ENCODE results near the gene SUSD6. TPM values are rescaled to one million over a fixed set of nuclear protein-coding genes. Genes with fewer than 3 reads are reported as not detected.

The SUSD6 gene
- total RNA-seq, 4 donors from 2014 or later = 33.8 to 125 (median 113) TPM

DNA sequence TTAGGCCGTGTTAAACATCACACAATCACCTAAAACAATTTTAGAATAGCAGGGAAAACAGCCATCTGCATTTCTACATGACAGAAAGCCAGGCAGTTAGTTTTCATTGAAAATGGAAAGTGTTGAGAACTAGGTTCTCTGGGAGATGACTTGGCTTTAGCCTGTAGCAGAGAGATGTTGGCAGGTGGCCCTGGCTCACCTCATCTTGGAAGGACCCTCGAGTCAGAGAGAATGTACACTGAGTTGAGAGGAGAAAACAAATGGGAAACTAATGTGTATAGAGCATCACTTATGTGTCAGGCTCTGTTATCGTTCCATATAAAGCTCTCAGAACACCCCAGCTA, 51.9 kb downstream of the SUSD6 start:
- Histone ChIP-seq H3K9me3 (no peaks in the 10 kb centered on the region), H3K27me3 (no peaks in the 10 kb centered on the region), H3K4me3 (no peak overlapping the region), H3K27ac (peak overlapping the region in 3 of 4 donors; percentile 32 to 49 (median 36)), H3K4me1 (peaks cover 0 to 44% (median 21%) of the 10 kb centered on the region in 4 donors), H3K36me3 (peaks cover 0 to 13% (median 0%) of the 10 kb centered on the region in 3 donors)
- no peak for DNase-seq
- TF ChIP-seq, protein P1, sequence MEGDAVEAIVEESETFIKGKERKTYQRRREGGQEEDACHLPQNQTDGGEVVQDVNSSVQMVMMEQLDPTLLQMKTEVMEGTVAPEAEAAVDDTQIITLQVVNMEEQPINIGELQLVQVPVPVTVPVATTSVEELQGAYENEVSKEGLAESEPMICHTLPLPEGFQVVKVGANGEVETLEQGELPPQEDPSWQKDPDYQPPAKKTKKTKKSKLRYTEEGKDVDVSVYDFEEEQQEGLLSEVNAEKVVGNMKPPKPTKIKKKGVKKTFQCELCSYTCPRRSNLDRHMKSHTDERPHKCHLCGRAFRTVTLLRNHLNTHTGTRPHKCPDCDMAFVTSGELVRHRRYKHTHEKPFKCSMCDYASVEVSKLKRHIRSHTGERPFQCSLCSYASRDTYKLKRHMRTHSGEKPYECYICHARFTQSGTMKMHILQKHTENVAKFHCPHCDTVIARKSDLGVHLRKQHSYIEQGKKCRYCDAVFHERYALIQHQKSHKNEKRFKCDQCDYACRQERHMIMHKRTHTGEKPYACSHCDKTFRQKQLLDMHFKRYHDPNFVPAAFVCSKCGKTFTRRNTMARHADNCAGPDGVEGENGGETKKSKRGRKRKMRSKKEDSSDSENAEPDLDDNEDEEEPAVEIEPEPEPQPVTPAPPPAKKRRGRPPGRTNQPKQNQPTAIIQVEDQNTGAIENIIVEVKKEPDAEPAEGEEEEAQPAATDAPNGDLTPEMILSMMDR (IDR thresholded peaks at IDR 0.05) = no peak
- no peak for TF ChIP-seq POLR2A (IDR thresholded peaks at IDR 0.05)

DNA sequence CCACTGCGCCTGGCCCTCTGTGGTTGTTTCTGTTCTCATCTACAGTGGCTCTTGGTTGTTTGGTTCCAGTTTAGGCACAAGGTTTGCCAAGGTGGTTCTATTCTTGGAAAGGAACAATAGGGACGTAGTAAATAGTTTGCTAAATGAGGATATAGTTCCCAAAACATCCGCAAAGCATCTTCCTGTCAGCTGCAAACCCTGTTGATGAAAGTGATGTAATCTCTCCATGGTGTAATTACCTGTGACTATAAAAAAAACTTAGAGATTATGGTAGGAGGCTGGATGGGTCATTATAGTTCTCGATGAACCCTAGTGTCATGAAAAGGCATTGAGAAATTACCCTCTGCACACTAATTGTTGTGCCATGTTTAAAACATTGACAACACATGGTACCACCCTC, 52.9 kb downstream of the SUSD6 start:
- H3K27me3 ChIP-seq = no peaks in the 10 kb centered on the region
- no peak for TF ChIP-seq POLR2A (IDR thresholded peaks at IDR 0.05)
- TF ChIP-seq, protein P1 (IDR thresholded peaks at IDR 0.05) = peak in 1 of 6 experiments; percentile 13
- no peak for DNase-seq
- no peak overlapping the region for H3K4me3 ChIP-seq
- no peaks in the 10 kb centered on the region for H3K9me3 ChIP-seq
- H3K27ac ChIP-seq = peak overlapping the region in 3 of 4 donors; percentile 36 to 61 (median 49)
- H3K36me3 ChIP-seq = peaks cover 0 to 12% (median 0%) of the 10 kb centered on the region in 3 donors
- H3K4me1 ChIP-seq = peaks cover 2 to 40% (median 19%) of the 10 kb centered on the region in 4 donors

DNA sequence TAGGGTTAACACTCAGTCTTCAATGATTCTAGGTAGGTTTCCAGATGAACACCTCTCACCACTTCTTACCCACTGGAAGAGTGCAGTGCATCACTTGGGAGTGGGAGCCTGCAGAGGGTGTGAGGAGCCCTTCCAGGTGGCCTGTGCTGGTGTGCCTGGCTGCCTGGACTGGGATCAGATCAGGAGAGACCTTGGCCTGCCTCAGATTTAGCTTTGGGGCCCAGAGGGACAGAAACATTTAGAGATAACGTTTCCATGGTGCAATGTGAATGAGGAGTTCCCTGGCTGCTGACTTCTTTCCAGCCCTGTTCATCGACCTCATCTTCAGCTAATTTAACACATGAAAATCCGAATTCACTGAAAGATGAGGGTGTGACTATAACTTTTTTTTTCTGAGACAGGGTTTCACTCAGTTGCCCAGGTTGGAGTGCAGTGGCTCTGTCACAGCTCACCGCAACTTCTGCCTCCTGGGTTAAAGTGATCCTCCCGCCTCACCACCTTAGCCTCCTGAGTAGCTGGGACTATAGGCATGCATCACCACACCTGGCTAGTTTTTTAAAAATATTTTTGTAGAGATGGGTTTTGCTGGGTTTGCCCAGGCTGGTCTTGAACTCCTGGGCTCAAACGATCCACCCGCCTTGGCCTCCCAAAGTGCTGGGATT, 53.6 kb downstream of the SUSD6 start:
- no peak for DNase-seq
- Histone ChIP-seq H3K27ac (peak overlapping the region in 3 of 4 donors; percentile 28 to 61 (median 56)), H3K4me3 (no peak overlapping the region), H3K36me3 (peaks cover 0 to 5% (median 0%) of the 10 kb centered on the region in 3 donors), H3K9me3 (no peaks in the 10 kb centered on the region), H3K27me3 (no peaks in the 10 kb centered on the region), H3K4me1 (peaks cover 3 to 47% (median 19%) of the 10 kb centered on the region in 4 donors)
- TF ChIP-seq POLR2A (IDR thresholded peaks at IDR 0.05) = no peak
- TF ChIP-seq, protein P1 (IDR thresholded peaks at IDR 0.05) = no peak

DNA sequence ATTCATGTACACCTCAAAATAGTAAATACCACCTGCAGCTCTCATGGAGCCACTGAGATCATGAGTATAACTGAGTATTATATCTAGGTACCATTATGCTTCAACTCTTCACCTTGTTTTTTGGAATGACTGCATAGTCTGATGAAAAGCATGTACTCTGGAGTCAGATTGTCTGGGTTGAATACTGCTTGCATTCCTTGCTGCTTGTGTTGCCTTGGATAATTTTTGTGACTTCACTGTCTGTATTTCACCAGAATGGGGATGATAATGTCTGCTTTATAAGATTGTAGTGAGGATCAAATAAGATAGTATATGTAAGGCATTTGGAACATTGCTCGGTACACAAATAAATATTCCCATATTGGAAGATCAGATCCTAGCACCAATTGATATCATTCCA, 54.2 kb downstream of the SUSD6 start:
- Histone ChIP-seq H3K4me1 (peaks cover 3 to 46% (median 21%) of the 10 kb centered on the region in 4 donors), H3K27me3 (no peaks in the 10 kb centered on the region), H3K4me3 (no peak overlapping the region), H3K27ac (peak overlapping the region in 3 of 4 donors; percentile 28 to 61 (median 56)), H3K9me3 (no peaks in the 10 kb centered on the region), H3K36me3 (no peaks in the 10 kb centered on the region)
- no peak for TF ChIP-seq POLR2A (IDR thresholded peaks at IDR 0.05)
- TF ChIP-seq, protein P1 (IDR thresholded peaks at IDR 0.05) = no peak
- DNase-seq = no peak

DNA sequence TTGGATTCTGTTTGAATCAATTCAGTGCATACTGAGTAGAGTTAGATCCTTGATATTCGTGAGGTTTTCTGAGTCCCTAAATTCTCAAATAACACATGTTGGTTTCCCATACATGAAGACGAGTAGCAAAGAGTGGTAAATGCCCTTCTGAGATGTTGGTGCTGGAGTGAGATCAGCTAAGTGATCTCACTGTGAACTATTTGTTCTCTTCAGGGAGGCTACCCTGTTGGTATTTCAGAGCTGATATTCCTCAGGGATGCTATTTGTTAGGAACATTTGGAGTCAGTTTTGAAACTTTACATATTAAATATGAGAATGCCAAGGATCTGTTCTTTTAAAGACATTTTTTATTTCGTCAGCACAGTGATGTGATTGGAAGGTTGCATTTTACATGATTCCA, 54.7 kb downstream of the SUSD6 start:
- Histone ChIP-seq H3K4me1 (peaks cover 3 to 46% (median 21%) of the 10 kb centered on the region in 4 donors), H3K9me3 (no peaks in the 10 kb centered on the region), H3K27me3 (no peaks in the 10 kb centered on the region), H3K4me3 (no peak overlapping the region), H3K36me3 (no peaks in the 10 kb centered on the region), H3K27ac (peak overlapping the region in 3 of 4 donors; percentile 11 to 61 (median 56))
- DNase-seq = no peak
- TF ChIP-seq, protein P1 (IDR thresholded peaks at IDR 0.05) = no peak
- no peak for TF ChIP-seq POLR2A (IDR thresholded peaks at IDR 0.05)
